ENCODE measurements around the gene TMEM156. TPM values are rescaled to one million over a fixed set of nuclear protein-coding genes. Genes with fewer than 3 reads are reported as not detected.

Gene TMEM156
- total RNA-seq, 3 donors from 2014 or later = 0.32 to 7.5 (median 1.0) TPM

DNA sequence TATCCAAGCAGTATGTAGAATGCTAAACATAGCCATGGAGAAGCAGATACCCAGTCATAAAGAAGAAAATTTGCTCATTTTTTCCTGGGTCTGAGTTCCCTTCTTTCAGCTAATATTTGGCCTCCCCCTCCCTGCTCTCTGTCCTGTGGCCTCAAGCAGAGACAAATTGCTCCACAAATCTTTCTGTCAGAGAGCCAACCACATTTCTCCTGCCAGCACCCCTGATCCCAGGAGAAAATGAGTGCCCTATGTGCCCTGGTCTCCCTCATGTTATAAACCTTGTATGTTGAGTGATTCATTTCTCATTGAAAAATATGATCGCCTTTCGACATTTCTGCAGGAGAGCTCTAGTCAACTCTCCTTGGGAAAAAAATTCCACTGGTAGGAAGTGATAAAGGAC, 82.0 kb downstream of the TMEM156 start:
- H3K36me3 ChIP-seq = no peaks in the 10 kb centered on the region
- intact Hi-C loops (cut with DNase I; ENCODE audit: low total_unique reads) = no loop called here
- H3K9me3 ChIP-seq = no peaks in the 10 kb centered on the region
- DNase-seq (ENCODE audit: low spot score in 2 of 2) = no peak
- H3K27ac ChIP-seq = no peak overlapping the region
- H3K4me3 ChIP-seq = no peak overlapping the region
- no peaks in the 10 kb centered on the region for H3K4me1 ChIP-seq
- H3K27me3 ChIP-seq = no peaks in the 10 kb centered on the region
- TF ChIP-seq POLR2A (IDR thresholded peaks at IDR 0.05) (no peak), POLR2AphosphoS5 (IDR thresholded peaks at IDR 0.05) (no peak)
- TF ChIP-seq, protein P1, sequence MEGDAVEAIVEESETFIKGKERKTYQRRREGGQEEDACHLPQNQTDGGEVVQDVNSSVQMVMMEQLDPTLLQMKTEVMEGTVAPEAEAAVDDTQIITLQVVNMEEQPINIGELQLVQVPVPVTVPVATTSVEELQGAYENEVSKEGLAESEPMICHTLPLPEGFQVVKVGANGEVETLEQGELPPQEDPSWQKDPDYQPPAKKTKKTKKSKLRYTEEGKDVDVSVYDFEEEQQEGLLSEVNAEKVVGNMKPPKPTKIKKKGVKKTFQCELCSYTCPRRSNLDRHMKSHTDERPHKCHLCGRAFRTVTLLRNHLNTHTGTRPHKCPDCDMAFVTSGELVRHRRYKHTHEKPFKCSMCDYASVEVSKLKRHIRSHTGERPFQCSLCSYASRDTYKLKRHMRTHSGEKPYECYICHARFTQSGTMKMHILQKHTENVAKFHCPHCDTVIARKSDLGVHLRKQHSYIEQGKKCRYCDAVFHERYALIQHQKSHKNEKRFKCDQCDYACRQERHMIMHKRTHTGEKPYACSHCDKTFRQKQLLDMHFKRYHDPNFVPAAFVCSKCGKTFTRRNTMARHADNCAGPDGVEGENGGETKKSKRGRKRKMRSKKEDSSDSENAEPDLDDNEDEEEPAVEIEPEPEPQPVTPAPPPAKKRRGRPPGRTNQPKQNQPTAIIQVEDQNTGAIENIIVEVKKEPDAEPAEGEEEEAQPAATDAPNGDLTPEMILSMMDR (IDR thresholded peaks at IDR 0.05) = no peak

DNA sequence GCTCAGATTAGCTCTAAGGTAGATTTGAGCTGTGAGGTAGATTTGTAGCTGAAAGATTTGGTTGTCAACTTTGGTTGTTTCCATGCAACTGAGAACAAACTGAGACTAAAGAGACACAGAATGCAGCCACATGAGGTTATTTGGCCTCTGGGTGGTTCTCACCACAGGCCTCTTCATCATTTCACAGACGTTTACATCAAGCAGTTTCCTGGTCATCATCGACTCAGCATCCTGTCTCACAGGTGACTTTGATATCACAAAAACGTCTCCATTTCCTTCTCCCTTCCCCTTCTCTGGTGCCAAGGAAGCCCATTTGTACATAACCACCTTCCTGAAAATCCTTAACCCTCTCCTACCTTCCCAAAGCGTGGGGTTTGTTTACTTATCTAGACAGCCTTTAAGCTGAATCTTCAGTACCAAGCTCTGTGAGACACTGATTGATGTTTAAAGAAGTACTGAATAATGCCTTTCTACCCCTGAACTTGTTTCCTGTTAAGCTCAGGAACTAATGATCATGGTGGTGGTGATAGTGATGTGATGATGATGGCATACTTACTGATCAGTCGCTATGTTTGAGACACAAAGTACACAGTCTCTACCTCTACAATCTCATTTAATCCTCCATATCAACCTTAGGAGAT, 82.7 kb downstream of the TMEM156 start:
- Histone ChIP-seq H3K27ac (no peak overlapping the region), H3K36me3 (no peaks in the 10 kb centered on the region), H3K4me3 (no peak overlapping the region), H3K9me3 (no peaks in the 10 kb centered on the region), H3K4me1 (no peaks in the 10 kb centered on the region), H3K27me3 (no peaks in the 10 kb centered on the region)
- intact Hi-C loops (cut with DNase I; ENCODE audit: low total_unique reads) = no loop called here
- DNase-seq (ENCODE audit: low spot score in 2 of 2) = no peak
- TF ChIP-seq, protein P1 (IDR thresholded peaks at IDR 0.05) = no peak
- TF ChIP-seq POLR2AphosphoS5 (IDR thresholded peaks at IDR 0.05) (no peak), POLR2A (IDR thresholded peaks at IDR 0.05) (no peak)

GRCh38 chr4:38948551-38948950, 83.7 kb downstream of the TMEM156 start:
- no peaks in the 10 kb centered on the region for H3K9me3 ChIP-seq
- intact Hi-C loops (cut with DNase I; ENCODE audit: low total_unique reads) = no loop called here
- DNase-seq (ENCODE audit: low spot score in 2 of 2) = no peak

GRCh38 chr4:38946919-38947318, 85.3 kb downstream of the TMEM156 start:
- H3K9me3 ChIP-seq = no peaks in the 10 kb centered on the region
- H3K36me3 ChIP-seq = no peaks in the 10 kb centered on the region
- TF ChIP-seq, protein P1 (IDR thresholded peaks at IDR 0.05) = no peak
- TF ChIP-seq POLR2AphosphoS5 (IDR thresholded peaks at IDR 0.05) (no peak), POLR2A (IDR thresholded peaks at IDR 0.05) (no peak)
- H3K27me3 ChIP-seq = no peaks in the 10 kb centered on the region
- H3K4me1 ChIP-seq = no peaks in the 10 kb centered on the region
- H3K4me3 ChIP-seq = no peak overlapping the region
- H3K27ac ChIP-seq = no peak overlapping the region
- no peak for DNase-seq (ENCODE audit: low spot score in 2 of 2)
- intact Hi-C loops (cut with DNase I; ENCODE audit: low total_unique reads) = no loop called here

More at GRCh38 chr4:38948551-38948950, 83.7 kb downstream of the TMEM156 start:
- Histone ChIP-seq H3K36me3 (no peaks in the 10 kb centered on the region), H3K4me1 (no peaks in the 10 kb centered on the region), H3K27me3 (no peaks in the 10 kb centered on the region), H3K4me3 (no peak overlapping the region), H3K27ac (peak overlapping the region in 1 of 2 donors; percentile 8)
- TF ChIP-seq, protein P1 (IDR thresholded peaks at IDR 0.05) = no peak
- TF ChIP-seq POLR2AphosphoS5 (IDR thresholded peaks at IDR 0.05) = no peak
- no peak for TF ChIP-seq POLR2A (IDR thresholded peaks at IDR 0.05)

DNA sequence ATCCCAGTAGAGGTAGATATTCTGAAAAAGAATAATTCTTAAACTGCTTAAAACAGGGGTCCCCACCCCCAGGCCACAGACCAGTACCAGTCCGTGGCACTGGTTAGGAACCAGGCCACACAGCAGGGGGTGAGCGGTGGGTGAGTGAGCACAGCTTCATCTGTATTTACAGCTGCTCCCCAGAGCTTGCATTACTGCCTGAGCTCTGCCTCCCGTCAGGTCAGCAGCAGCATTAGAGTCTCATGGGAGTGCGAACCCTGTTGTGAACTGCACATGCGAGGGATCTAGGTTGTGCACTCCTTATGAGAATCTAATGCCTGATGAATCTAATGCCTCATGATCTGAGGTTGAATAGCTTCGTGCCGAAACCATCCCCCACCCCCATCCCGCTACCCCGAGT, 87.8 kb downstream of the TMEM156 start:
- no peaks in the 10 kb centered on the region for H3K9me3 ChIP-seq

More for the DNA sequence above, 87.8 kb downstream of the TMEM156 start:
- no peaks in the 10 kb centered on the region for H3K36me3 ChIP-seq
- H3K27ac ChIP-seq = no peak overlapping the region
- intact Hi-C loops (cut with DNase I; ENCODE audit: low total_unique reads) = no loop called here
- no peak for TF ChIP-seq POLR2A (IDR thresholded peaks at IDR 0.05)
- no peak overlapping the region for H3K4me3 ChIP-seq
- H3K4me1 ChIP-seq = no peaks in the 10 kb centered on the region
- DNase-seq (ENCODE audit: low spot score in 2 of 2) = no peak
- no peaks in the 10 kb centered on the region for H3K27me3 ChIP-seq

Data from breast epithelium (tissue), 4 donors.